ENCODE measurements around the gene ATP8B4. TPM values are rescaled to one million over a fixed set of nuclear protein-coding genes. Genes with fewer than 3 reads are reported as not detected.

Gene ATP8B4
- total and polyA plus RNA-seq, 2 donors (not counting 1 experiment from before 2014, with no cell fraction given) = 3.5 to 19.5 TPM

DNA sequence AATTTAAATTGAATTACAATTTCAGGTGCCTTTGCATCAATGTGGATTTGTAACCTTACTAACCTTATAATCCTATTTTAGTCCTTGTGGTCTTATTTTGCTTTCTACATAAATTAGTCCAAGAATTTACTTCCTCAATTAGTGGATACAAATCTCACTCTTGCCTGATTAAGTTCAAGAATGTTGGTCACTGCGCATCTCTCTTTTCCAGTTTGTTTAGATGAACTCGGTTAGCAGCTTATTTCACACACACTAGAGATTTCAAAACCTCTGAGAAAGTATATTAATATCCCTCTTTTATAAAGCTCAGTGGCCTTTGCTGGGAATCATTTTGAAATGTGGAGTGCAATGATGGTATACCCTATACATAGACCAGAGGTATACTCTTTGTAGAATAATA, 254.8 kb downstream of the ATP8B4 start:
- no peaks in the 10 kb centered on the region for H3K27me3 ChIP-seq (ENCODE audit: control insufficient read depth, insufficient read depth, low read length)
- H4K20me1 ChIP-seq (ENCODE audit: control insufficient read depth, extremely low read depth, insufficient read depth, low read length) = no peaks in the 10 kb centered on the region
- TF ChIP-seq CTCF (conservative IDR thresholded peaks at IDR 0.05 in 1 of 2, IDR thresholded peaks at IDR 0.05 in 1 of 2; ENCODE audit: low read depth in 1 of 2, low read length in 2 of 2) = no peak
- no peak for TF ChIP-seq EZH2 (IDR thresholded peaks at IDR 0.05; ENCODE audit: low read length, missing control alignments)
- no peaks in the 10 kb centered on the region for H3K79me2 ChIP-seq (ENCODE audit: control insufficient read depth, insufficient read depth, low read length)
- no peak overlapping the region for H3K4me2 ChIP-seq (ENCODE audit: extremely low read depth, insufficient read depth, low read length)
- H3K9ac ChIP-seq (ENCODE audit: insufficient read depth, low read length) = no peak overlapping the region
- H3K4me1 ChIP-seq (ENCODE audit: control insufficient read depth, extremely low read depth, insufficient read depth, low read length) = peaks cover 7% of the 10 kb centered on the region
- H2AFZ ChIP-seq (ENCODE audit: low read length) = no peak overlapping the region
- no peaks in the 10 kb centered on the region for H3K9me3 ChIP-seq (ENCODE audit: control insufficient read depth, insufficient read depth, low read depth, low read length)
- H3K27ac ChIP-seq (ENCODE audit: insufficient read depth, low read length) = peak overlapping the region; percentile 48
- no peak for DNase-seq (ENCODE audit: low read depth in 2 of 2)
- H3K4me3 ChIP-seq (replicated peaks in 1 of 4; ENCODE audit: control extremely low read depth in 1 of 4, insufficient read depth in 1 of 4, low read depth in 3 of 4, low read length in 4 of 4) = no peak overlapping the region
- H3K36me3 ChIP-seq (ENCODE audit: control insufficient read depth, insufficient read depth, low read length) = no peaks in the 10 kb centered on the region

GRCh38 chr15:49863431-49864224, 255.4 kb downstream of the ATP8B4 start:
- no peaks in the 10 kb centered on the region for H4K20me1 ChIP-seq (ENCODE audit: control insufficient read depth, extremely low read depth, insufficient read depth, low read length)
- DNase-seq (ENCODE audit: low read depth in 2 of 2) = peak; percentile 88 to 94
- peak overlapping the region; percentile 48 for H3K27ac ChIP-seq (ENCODE audit: insufficient read depth, low read length)
- no peak overlapping the region for H2AFZ ChIP-seq (ENCODE audit: low read length)
- no peaks in the 10 kb centered on the region for H3K36me3 ChIP-seq (ENCODE audit: control insufficient read depth, insufficient read depth, low read length)
- H3K27me3 ChIP-seq (ENCODE audit: control insufficient read depth, insufficient read depth, low read length) = no peaks in the 10 kb centered on the region
- no peak overlapping the region for H3K4me3 ChIP-seq (replicated peaks in 1 of 4; ENCODE audit: control extremely low read depth in 1 of 4, insufficient read depth in 1 of 4, low read depth in 3 of 4, low read length in 4 of 4)
- H3K9ac ChIP-seq (ENCODE audit: insufficient read depth, low read length) = no peak overlapping the region
- no peak overlapping the region for H3K4me2 ChIP-seq (ENCODE audit: extremely low read depth, insufficient read depth, low read length)
- H3K4me1 ChIP-seq (ENCODE audit: control insufficient read depth, extremely low read depth, insufficient read depth, low read length) = peaks cover 7% of the 10 kb centered on the region
- no peaks in the 10 kb centered on the region for H3K9me3 ChIP-seq (ENCODE audit: control insufficient read depth, insufficient read depth, low read depth, low read length)
- no peak for TF ChIP-seq EZH2 (IDR thresholded peaks at IDR 0.05; ENCODE audit: low read length, missing control alignments)
- H3K79me2 ChIP-seq (ENCODE audit: control insufficient read depth, insufficient read depth, low read length) = no peaks in the 10 kb centered on the region

- H3K36me3 ChIP-seq (ENCODE audit: control insufficient read depth, insufficient read depth, low read length) = no peaks in the 10 kb centered on the region
- H2AFZ ChIP-seq (ENCODE audit: low read length) = no peak overlapping the region
- H3K4me3 ChIP-seq (replicated peaks in 1 of 4; ENCODE audit: control extremely low read depth in 1 of 4, insufficient read depth in 1 of 4, low read depth in 3 of 4, low read length in 4 of 4) = no peak overlapping the region
- H3K4me2 ChIP-seq (ENCODE audit: extremely low read depth, insufficient read depth, low read length) = peak overlapping the region; percentile 42
- H3K27me3 ChIP-seq (ENCODE audit: control insufficient read depth, insufficient read depth, low read length) = no peaks in the 10 kb centered on the region
- peaks cover 18% of the 10 kb centered on the region for H3K4me1 ChIP-seq (ENCODE audit: control insufficient read depth, extremely low read depth, insufficient read depth, low read length)
- H3K9ac ChIP-seq (ENCODE audit: insufficient read depth, low read length) = no peak overlapping the region
- DNase-seq (ENCODE audit: low read depth in 2 of 2) = peak; percentile 59 to 92
- H4K20me1 ChIP-seq (ENCODE audit: control insufficient read depth, extremely low read depth, insufficient read depth, low read length) = no peaks in the 10 kb centered on the region
- H3K9me3 ChIP-seq (ENCODE audit: control insufficient read depth, insufficient read depth, low read depth, low read length) = no peaks in the 10 kb centered on the region
- TF ChIP-seq CTCF (conservative IDR thresholded peaks at IDR 0.05 in 1 of 2, IDR thresholded peaks at IDR 0.05 in 1 of 2; ENCODE audit: low read depth in 1 of 2, low read length in 2 of 2) = no peak
- TF ChIP-seq EZH2 (IDR thresholded peaks at IDR 0.05; ENCODE audit: low read length, missing control alignments) = no peak
- peak overlapping the region; percentile 53 for H3K27ac ChIP-seq (ENCODE audit: insufficient read depth, low read length)
- H3K79me2 ChIP-seq (ENCODE audit: control insufficient read depth, insufficient read depth, low read length) = no peaks in the 10 kb centered on the region
Observed at GRCh38 chr15:49860101-49860500, 258.9 kb downstream of the ATP8B4 start.
